H1 (cell line): ENCODE results near the gene TPP2. TPM values are rescaled to one million over a fixed set of nuclear protein-coding genes. Genes with fewer than 3 reads are reported as not detected.

Experiments used
- ASH2L ChIP-seq: fragments of 200-600, 300-600 bp; sonication (generic); IDR thresholded peaks from one replicate; pipeline ENCODE4 v1.7.1; 2017; ENCODE audit warnings: low read length
- CTBP2 ChIP-seq: IDR thresholded peaks from 2 replicates; pipeline ENCODE4 v1.7.0; 2011; ENCODE audit warnings: borderline replicate concordance, mild to moderate bottlenecking, moderate library complexity, mixed read lengths, low read length; ENCODE audit not compliant: insufficient read depth, insufficient read length
- JUN ChIP-seq: IDR thresholded peaks from 2 replicates; pipeline ENCODE4 v1.6.1; 2011; ENCODE audit warnings: low read depth, mild to moderate bottlenecking, improper control_type of control experiment, low read length
- KDM4A ChIP-seq: IDR thresholded peaks from one replicate; pipeline ENCODE4 v1.7.1; 2012; ENCODE audit warnings: low read depth, mild to moderate bottlenecking, moderate library complexity, low read length, inconsistent platforms; ENCODE audit not compliant: severe bottlenecking
- RAD21 ChIP-seq, 2 experiments: IDR thresholded peaks in 1 of 2; conservative IDR thresholded peaks in 1 of 2; 2 replicates each; pipeline ENCODE4 v1.6.1; 2011; ENCODE audit warnings: low read depth in 2 of 2, low read length in 2 of 2, improper control_type of control experiment in 1 of 2, inconsistent platforms in 1 of 2, mild to moderate bottlenecking in 1 of 2, moderate library complexity in 1 of 2
- RBBP5 ChIP-seq: IDR thresholded peaks from 2 replicates; pipeline ENCODE4 v1.7.1; 2012; ENCODE audit warnings: low read depth, mild to moderate bottlenecking, inconsistent platforms, low read length, moderate library complexity, borderline replicate concordance
- SAP30 ChIP-seq: fragments of 300-600 bp; sonication (generic); IDR thresholded peaks from 2 replicates; pipeline ENCODE4 v1.7.1; 2012; ENCODE audit warnings: low read length, moderate library complexity, mild to moderate bottlenecking, inconsistent platforms; ENCODE audit not compliant: insufficient read depth, insufficient replicate concordance
- TCF12 ChIP-seq: IDR thresholded peaks from 2 replicates; pipeline ENCODE4 v1.6.1; 2011; ENCODE audit warnings: low read depth, mild to moderate bottlenecking, low read length
- polyA plus RNA-seq, 7 experiments: library from polyadenylated mRNA; depleted of rRNA in 3 of 7; stranded (reverse) in 5 of 7; unstranded in 2 of 7; fragments of >200 nt in 5 of 7; fragments of 200-250 nt in 2 of 7; gene quantifications; 1 replicate in 5 of 7; 2 replicates in 1 of 7; 4 replicates in 1 of 7; pipeline versions ENCODE4 v1.2.1 to v1.2.3, GENCODE V29; 2011 to 2013; ENCODE audit warnings: missing spikeins in 2 of 7, mixed read lengths in 2 of 7
- total RNA-seq: library from RNA; stranded (reverse); fragmentation: NEBNext Ultra II Directional; extraction: Animal tissue kit (Norgen Biotek cat#: 25700); gene quantifications from 2 replicates; pipeline ENCODE4 v1.2.1, GENCODE V29; 2021
- TF ChIP-seq, protein P1 (sequence below): fragments of 300-600 bp; sonication (generic); IDR thresholded peaks from 2 replicates; pipeline ENCODE4 v1.7.1; 2012; ENCODE audit warnings: low read length, moderate library complexity, mild to moderate bottlenecking, inconsistent platforms; ENCODE audit not compliant: insufficient replicate concordance
- TF ChIP-seq, protein P2 (sequence below): IDR thresholded peaks from 2 replicates; pipeline ENCODE4 v1.6.1; 2012; ENCODE audit warnings: inconsistent platforms

The TPP2 gene
- total and polyA plus RNA-seq, 2 of the 8 experiments (the other 6 are each of a cell fraction or from before 2014, with no cell fraction given): 15.9 to 85.7 TPM

DNA sequence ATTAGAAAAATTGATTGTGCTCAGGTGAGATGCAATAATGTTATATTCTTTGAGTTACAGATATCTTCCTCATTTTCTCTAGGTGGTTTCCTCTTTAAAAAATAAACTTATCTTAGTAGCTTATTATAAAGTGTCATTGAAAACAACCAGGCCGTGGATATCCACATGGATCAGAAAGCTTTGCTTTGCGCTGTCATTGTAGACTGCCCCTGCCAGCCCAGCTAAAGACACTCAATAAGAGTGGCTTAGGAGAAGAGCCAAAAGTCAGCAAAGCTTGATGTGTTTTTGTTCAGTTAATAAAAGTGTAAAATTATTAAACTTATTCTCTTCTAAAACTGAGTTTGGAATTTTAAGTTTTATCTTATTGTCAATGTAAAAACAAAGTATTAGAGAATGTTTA lies 34.4 kb downstream of the TPP2 start (continued):
- TF ChIP-seq, protein P1, sequence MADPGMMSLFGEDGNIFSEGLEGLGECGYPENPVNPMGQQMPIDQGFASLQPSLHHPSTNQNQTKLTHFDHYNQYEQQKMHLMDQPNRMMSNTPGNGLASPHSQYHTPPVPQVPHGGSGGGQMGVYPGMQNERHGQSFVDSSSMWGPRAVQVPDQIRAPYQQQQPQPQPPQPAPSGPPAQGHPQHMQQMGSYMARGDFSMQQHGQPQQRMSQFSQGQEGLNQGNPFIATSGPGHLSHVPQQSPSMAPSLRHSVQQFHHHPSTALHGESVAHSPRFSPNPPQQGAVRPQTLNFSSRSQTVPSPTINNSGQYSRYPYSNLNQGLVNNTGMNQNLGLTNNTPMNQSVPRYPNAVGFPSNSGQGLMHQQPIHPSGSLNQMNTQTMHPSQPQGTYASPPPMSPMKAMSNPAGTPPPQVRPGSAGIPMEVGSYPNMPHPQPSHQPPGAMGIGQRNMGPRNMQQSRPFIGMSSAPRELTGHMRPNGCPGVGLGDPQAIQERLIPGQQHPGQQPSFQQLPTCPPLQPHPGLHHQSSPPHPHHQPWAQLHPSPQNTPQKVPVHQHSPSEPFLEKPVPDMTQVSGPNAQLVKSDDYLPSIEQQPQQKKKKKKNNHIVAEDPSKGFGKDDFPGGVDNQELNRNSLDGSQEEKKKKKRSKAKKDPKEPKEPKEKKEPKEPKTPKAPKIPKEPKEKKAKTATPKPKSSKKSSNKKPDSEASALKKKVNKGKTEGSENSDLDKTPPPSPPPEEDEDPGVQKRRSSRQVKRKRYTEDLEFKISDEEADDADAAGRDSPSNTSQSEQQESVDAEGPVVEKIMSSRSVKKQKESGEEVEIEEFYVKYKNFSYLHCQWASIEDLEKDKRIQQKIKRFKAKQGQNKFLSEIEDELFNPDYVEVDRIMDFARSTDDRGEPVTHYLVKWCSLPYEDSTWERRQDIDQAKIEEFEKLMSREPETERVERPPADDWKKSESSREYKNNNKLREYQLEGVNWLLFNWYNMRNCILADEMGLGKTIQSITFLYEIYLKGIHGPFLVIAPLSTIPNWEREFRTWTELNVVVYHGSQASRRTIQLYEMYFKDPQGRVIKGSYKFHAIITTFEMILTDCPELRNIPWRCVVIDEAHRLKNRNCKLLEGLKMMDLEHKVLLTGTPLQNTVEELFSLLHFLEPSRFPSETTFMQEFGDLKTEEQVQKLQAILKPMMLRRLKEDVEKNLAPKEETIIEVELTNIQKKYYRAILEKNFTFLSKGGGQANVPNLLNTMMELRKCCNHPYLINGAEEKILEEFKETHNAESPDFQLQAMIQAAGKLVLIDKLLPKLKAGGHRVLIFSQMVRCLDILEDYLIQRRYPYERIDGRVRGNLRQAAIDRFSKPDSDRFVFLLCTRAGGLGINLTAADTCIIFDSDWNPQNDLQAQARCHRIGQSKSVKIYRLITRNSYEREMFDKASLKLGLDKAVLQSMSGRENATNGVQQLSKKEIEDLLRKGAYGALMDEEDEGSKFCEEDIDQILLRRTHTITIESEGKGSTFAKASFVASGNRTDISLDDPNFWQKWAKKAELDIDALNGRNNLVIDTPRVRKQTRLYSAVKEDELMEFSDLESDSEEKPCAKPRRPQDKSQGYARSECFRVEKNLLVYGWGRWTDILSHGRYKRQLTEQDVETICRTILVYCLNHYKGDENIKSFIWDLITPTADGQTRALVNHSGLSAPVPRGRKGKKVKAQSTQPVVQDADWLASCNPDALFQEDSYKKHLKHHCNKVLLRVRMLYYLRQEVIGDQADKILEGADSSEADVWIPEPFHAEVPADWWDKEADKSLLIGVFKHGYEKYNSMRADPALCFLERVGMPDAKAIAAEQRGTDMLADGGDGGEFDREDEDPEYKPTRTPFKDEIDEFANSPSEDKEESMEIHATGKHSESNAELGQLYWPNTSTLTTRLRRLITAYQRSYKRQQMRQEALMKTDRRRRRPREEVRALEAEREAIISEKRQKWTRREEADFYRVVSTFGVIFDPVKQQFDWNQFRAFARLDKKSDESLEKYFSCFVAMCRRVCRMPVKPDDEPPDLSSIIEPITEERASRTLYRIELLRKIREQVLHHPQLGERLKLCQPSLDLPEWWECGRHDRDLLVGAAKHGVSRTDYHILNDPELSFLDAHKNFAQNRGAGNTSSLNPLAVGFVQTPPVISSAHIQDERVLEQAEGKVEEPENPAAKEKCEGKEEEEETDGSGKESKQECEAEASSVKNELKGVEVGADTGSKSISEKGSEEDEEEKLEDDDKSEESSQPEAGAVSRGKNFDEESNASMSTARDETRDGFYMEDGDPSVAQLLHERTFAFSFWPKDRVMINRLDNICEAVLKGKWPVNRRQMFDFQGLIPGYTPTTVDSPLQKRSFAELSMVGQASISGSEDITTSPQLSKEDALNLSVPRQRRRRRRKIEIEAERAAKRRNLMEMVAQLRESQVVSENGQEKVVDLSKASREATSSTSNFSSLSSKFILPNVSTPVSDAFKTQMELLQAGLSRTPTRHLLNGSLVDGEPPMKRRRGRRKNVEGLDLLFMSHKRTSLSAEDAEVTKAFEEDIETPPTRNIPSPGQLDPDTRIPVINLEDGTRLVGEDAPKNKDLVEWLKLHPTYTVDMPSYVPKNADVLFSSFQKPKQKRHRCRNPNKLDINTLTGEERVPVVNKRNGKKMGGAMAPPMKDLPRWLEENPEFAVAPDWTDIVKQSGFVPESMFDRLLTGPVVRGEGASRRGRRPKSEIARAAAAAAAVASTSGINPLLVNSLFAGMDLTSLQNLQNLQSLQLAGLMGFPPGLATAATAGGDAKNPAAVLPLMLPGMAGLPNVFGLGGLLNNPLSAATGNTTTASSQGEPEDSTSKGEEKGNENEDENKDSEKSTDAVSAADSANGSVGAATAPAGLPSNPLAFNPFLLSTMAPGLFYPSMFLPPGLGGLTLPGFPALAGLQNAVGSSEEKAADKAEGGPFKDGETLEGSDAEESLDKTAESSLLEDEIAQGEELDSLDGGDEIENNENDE: no peak
- TF ChIP-seq ASH2L: no peak
- no peak for TF ChIP-seq CTBP2
- TF ChIP-seq TCF12: no peak
- TF ChIP-seq JUN: no peak
- no peak for TF ChIP-seq RBBP5
- TF ChIP-seq RAD21 (IDR thresholded peaks at IDR 0.05 in 1 of 2, conservative IDR thresholded peaks at IDR 0.05 in 1 of 2; ENCODE audit: low read depth in 2 of 2, low read length in 2 of 2): no peak
- TF ChIP-seq, protein P2, sequence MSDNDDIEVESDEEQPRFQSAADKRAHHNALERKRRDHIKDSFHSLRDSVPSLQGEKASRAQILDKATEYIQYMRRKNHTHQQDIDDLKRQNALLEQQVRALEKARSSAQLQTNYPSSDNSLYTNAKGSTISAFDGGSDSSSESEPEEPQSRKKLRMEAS: no peak
- TF ChIP-seq SAP30: no peak
- no peak for TF ChIP-seq KDM4A
